Uterus (tissue), 2 donors: ENCODE results near the gene ZFAND2B.
"Not testable (repeated sequence)": the region's sequence is repeated elsewhere in the genome, so short reads cannot be mapped to it uniquely, and the experiment has no call there.

Source experiments
- CTCF ChIP-seq, 4 experiments: fragments of 200-600 bp in 2 of 4; fragments of 450-650 bp in 2 of 4; sonication (generic) in 2 of 4; IDR thresholded peaks; one replicate each; pipeline ENCODE4 v1.5.1; 2016 to 2019; ENCODE audit warnings: antibody characterized with exemption in 4 of 4, mild to moderate bottlenecking in 2 of 4, moderate library complexity in 1 of 4
- POLR2A ChIP-seq, 2 donors: fragments of 450-650 bp; IDR thresholded peaks; one replicate each; pipeline ENCODE4 v1.6.1; 2016; ENCODE audit warnings: antibody characterized with exemption in 2 of 2, mild to moderate bottlenecking in 1 of 2, moderate library complexity in 1 of 2

- not testable (repeated sequence) for TF ChIP-seq CTCF, POLR2A (IDR thresholded peaks at IDR 0.05)
Observed at GRCh38 chr2:219258942-219259341, 52.4 kb downstream of the ZFAND2B start.
